H1 (cell line): Measurements from ENCODE around the gene MAGEA9. TPM values are rescaled to one million over a fixed set of nuclear protein-coding genes. Genes with fewer than 3 reads are reported as not detected.
"Not testable (repeated sequence)": the region's sequence is repeated elsewhere in the genome, so short reads cannot be mapped to it uniquely, and the experiment has no call there.

Experiments used
- CTCF ChIA-PET: fragments of 300-600 bp; sonication (Branson Sonifier 250); formaldehyde crosslinking; loops from one replicate; lab custom pipeline; 2021; ENCODE audit not compliant: partially characterized antibody; lab: Charles Lee
- POLR2A ChIA-PET: fragments of 300-600 bp; sonication (Branson Sonifier 250); formaldehyde crosslinking; loops from one replicate; lab custom pipeline; 2021; ENCODE audit warnings: inconsistent platforms; ENCODE audit not compliant: partially characterized antibody; lab: Charles Lee
- DNase-seq, 2 experiments: peaks; one replicate each; pipeline versions ENCODE4 v3.0.0 to v3.0.0-alpha.2; 2010 to 2022; ENCODE audit warnings: low spot score in 2 of 2, low read depth in 1 of 2, mixed read lengths in 1 of 2
- FAIRE-seq: peaks from 2 replicates; lab custom pipeline; 2011; peaks lifted over from hg19 to GRCh38; lab: Jason Lieb, UNC
- H2AFZ ChIP-seq: 2 replicates; pipeline ENCODE4 v1.8.1; 2012; ENCODE audit warnings: low read length, inconsistent platforms
- H2AK5ac ChIP-seq: 2 replicates; pipeline ENCODE4 v1.6.1; 2013; ENCODE audit warnings: low read depth, low read length
- H2BK120ac ChIP-seq: replicated peaks from 2 replicates; pipeline ENCODE3; 2013; ENCODE audit warnings: low read depth, low read length, inconsistent platforms
- H2BK12ac ChIP-seq: 2 replicates; pipeline ENCODE4 v1.6.1; 2013; ENCODE audit warnings: low read depth, low read length
- H2BK15ac ChIP-seq: 2 replicates; pipeline ENCODE4 v1.6.1; 2013; ENCODE audit warnings: low read length
- H2BK20ac ChIP-seq: 2 replicates; pipeline ENCODE4 v1.6.1; 2013; ENCODE audit warnings: low read length
- H2BK5ac ChIP-seq: 2 replicates; pipeline ENCODE4 v1.6.1; 2013; ENCODE audit warnings: low read depth, low read length
- H3K14ac ChIP-seq: 2 replicates; pipeline ENCODE4 v1.6.1; 2013; ENCODE audit warnings: inconsistent platforms; ENCODE audit not compliant: insufficient read length
- H3K18ac ChIP-seq: 2 replicates; pipeline ENCODE4 v1.6.1; 2013; ENCODE audit warnings: low read length; ENCODE audit errors: extremely low read depth
- H3K23ac ChIP-seq: 2 replicates; pipeline ENCODE4 v1.6.1; 2013; ENCODE audit warnings: inconsistent platforms; ENCODE audit not compliant: insufficient read length
- H3K23me2 ChIP-seq: 2 replicates; pipeline ENCODE4 v1.6.1; 2013; ENCODE audit warnings: low read depth, low read length
- H3K27ac ChIP-seq: 2 replicates; pipeline ENCODE4 v1.6.1; 2011; ENCODE audit warnings: low read depth, low read length, inconsistent platforms
- H3K27me3 ChIP-seq, 4 experiments: replicated peaks in 1 of 4; 1 replicate in 1 of 4; 2 replicates in 3 of 4; pipeline versions ENCODE4 v1.6.1 to v1.8.1; 2011 to 2013; ENCODE audit warnings: low read length in 3 of 4, mild to moderate bottlenecking in 3 of 4, inconsistent platforms in 2 of 4, mixed read lengths in 2 of 4, moderate library complexity in 1 of 4; ENCODE audit not compliant: control insufficient read depth in 3 of 4, insufficient read depth in 3 of 4; ENCODE audit errors: extremely low read depth in 1 of 4
- H3K36me3 ChIP-seq, 4 experiments: 2 replicates each; pipeline versions ENCODE4 v1.6.1 to v1.8.1; 2011 to 2013; ENCODE audit warnings: mild to moderate bottlenecking in 4 of 4, low read length in 3 of 4, moderate library complexity in 2 of 4, control low read depth in 1 of 4, inconsistent platforms in 1 of 4; ENCODE audit not compliant: insufficient read depth in 4 of 4, control insufficient read depth in 2 of 4
- H3K4ac ChIP-seq: replicated peaks from 2 replicates; pipeline ENCODE3; 2013; ENCODE audit warnings: low read length, low read depth, mixed read lengths, inconsistent platforms; ENCODE audit not compliant: insufficient read length
- H3K4me1 ChIP-seq, 4 experiments: replicated peaks in 1 of 4; 1 replicate in 1 of 4; 2 replicates in 3 of 4; pipeline versions ENCODE4 v1.6.1 to v1.8.1; 2011 to 2013; ENCODE audit warnings: low read length in 3 of 4, inconsistent platforms in 2 of 4, mixed read lengths in 1 of 4; ENCODE audit not compliant: insufficient read depth in 4 of 4, control insufficient read depth in 3 of 4
- H3K4me2 ChIP-seq, 2 experiments: 2 replicates each; pipeline versions ENCODE4 v1.6.1 to v1.8.1; 2011 to 2013; ENCODE audit warnings: low read depth in 2 of 2, low read length in 2 of 2, control low read depth in 1 of 2, inconsistent platforms in 1 of 2, mild to moderate bottlenecking in 1 of 2; ENCODE audit not compliant: insufficient read depth in 1 of 2
- H3K4me3 ChIP-seq, 4 experiments: fragments of 200-600, 300-600 bp in 1 of 4; sonication (generic), shearing (Covaris generic), sonication (Bioruptor Twin) in 1 of 4; 2 replicates each; pipeline versions ENCODE4 v1.5.1 to v1.8.1; 2011 to 2016; ENCODE audit warnings: low read length in 4 of 4, low read depth in 3 of 4, control low read depth in 2 of 4, inconsistent platforms in 2 of 4, mild to moderate bottlenecking in 2 of 4, mixed read lengths in 1 of 4, moderate library complexity in 1 of 4; ENCODE audit not compliant: insufficient read depth in 2 of 4; ENCODE audit errors: extremely low read depth in 1 of 4
- H3K56ac ChIP-seq: replicated peaks from 2 replicates; pipeline ENCODE3; 2013; ENCODE audit warnings: low read depth, mild to moderate bottlenecking, mixed read lengths, low read length, inconsistent platforms; ENCODE audit not compliant: insufficient read length
- H3K79me1 ChIP-seq: 2 replicates; pipeline ENCODE4 v1.6.1; 2013; ENCODE audit warnings: low read depth, low read length, control low read depth
- H3K79me2 ChIP-seq, 2 experiments: 2 replicates each; pipeline versions ENCODE4 v1.6.1 to v1.8.1; 2012 to 2013; ENCODE audit warnings: low read length in 2 of 2, mild to moderate bottlenecking in 2 of 2, inconsistent platforms in 1 of 2; ENCODE audit not compliant: insufficient read depth in 2 of 2, control insufficient read depth in 1 of 2
- H3K9ac ChIP-seq, 4 experiments: replicated peaks in 1 of 4; 1 replicate in 1 of 4; 2 replicates in 3 of 4; pipeline versions ENCODE4 v1.6.1 to v1.8.1; 2011 to 2013; ENCODE audit warnings: low read depth in 3 of 4, low read length in 3 of 4, control low read depth in 2 of 4, mild to moderate bottlenecking in 2 of 4, moderate library complexity in 2 of 4, inconsistent platforms in 1 of 4; ENCODE audit errors: extremely low read depth in 1 of 4
- H3K9me3 ChIP-seq, 2 experiments: 2 replicates each; pipeline versions ENCODE4 v1.6.1 to v1.8.1; 2012 to 2013; ENCODE audit warnings: mild to moderate bottlenecking in 2 of 2, moderate library complexity in 2 of 2, control low read depth in 1 of 2, inconsistent platforms in 1 of 2, low read depth in 1 of 2, low read length in 1 of 2, mixed read lengths in 1 of 2; ENCODE audit not compliant: insufficient read depth in 2 of 2
- H4K20me1 ChIP-seq, 2 experiments: replicated peaks in 1 of 2; 2 replicates each; pipeline versions ENCODE3 to v1.8.1; 2011 to 2013; ENCODE audit warnings: inconsistent platforms in 2 of 2, low read length in 2 of 2, mild to moderate bottlenecking in 1 of 2; ENCODE audit not compliant: insufficient read depth in 2 of 2, control insufficient read depth in 1 of 2
- H4K5ac ChIP-seq: 2 replicates; pipeline ENCODE4 v1.6.1; 2013; ENCODE audit warnings: low read length, low read depth, mixed read lengths, inconsistent platforms; ENCODE audit not compliant: insufficient read length
- H4K8ac ChIP-seq: 2 replicates; pipeline ENCODE4 v1.8.0; 2013; ENCODE audit warnings: mild to moderate bottlenecking, moderate library complexity, low read length, inconsistent platforms; ENCODE audit not compliant: insufficient read depth; ENCODE audit errors: extremely low read depth
- H4K91ac ChIP-seq: replicated peaks from 2 replicates; pipeline ENCODE3; 2013; ENCODE audit warnings: low read length, mixed read lengths, inconsistent platforms; ENCODE audit not compliant: insufficient read length
- WGBS, 2 experiments: shearing (Covaris generic) in 1 of 2; methylation state at CpG; one replicate each; pipeline versions ENCODE4 v1.1.6 to v1.1.7; 2013 to 2015; ENCODE audit warnings: low lambda C conversion rate in 2 of 2, mixed read lengths in 2 of 2, inconsistent platforms in 1 of 2, low coverage in 1 of 2, missing lambda C conversion rate in 1 of 2; ENCODE audit not compliant: insufficient replicate concordance in 2 of 2, insufficient coverage in 1 of 2, insufficient read length in 1 of 2; ENCODE audit errors: extremely low coverage in 1 of 2, missing lambda C conversion rate in 1 of 2; 5-methylcytosine and 5-hydroxymethylcytosine counted together
- polyA plus RNA-seq, 7 experiments: library from polyadenylated mRNA; depleted of rRNA in 3 of 7; stranded (reverse) in 5 of 7; unstranded in 2 of 7; fragments of >200 nt in 5 of 7; fragments of 200-250 nt in 2 of 7; gene quantifications; 1 replicate in 5 of 7; 2 replicates in 1 of 7; 4 replicates in 1 of 7; pipeline versions ENCODE4 v1.2.1 to v1.2.3, GENCODE V29; 2011 to 2013; ENCODE audit warnings: missing spikeins in 2 of 7, mixed read lengths in 2 of 7
- total RNA-seq: library from RNA; stranded (reverse); fragmentation: NEBNext Ultra II Directional; extraction: Animal tissue kit (Norgen Biotek cat#: 25700); gene quantifications from 2 replicates; pipeline ENCODE4 v1.2.1, GENCODE V29; 2021

The MAGEA9 gene
- total and polyA plus RNA-seq, 2 of the 8 experiments (the other 6 are each of a cell fraction or from before 2014, with no cell fraction given), result not detected

- H3K4me3 ChIP-seq, H3K9ac ChIP-seq, H3K27ac ChIP-seq, H3K4ac ChIP-seq, H2BK120ac ChIP-seq, H4K8ac ChIP-seq, H3K4me1 ChIP-seq, H2AK5ac ChIP-seq, H2BK5ac ChIP-seq, H4K5ac ChIP-seq, H3K18ac ChIP-seq, H2BK15ac ChIP-seq, H2AFZ ChIP-seq, H3K23ac ChIP-seq, H3K9me3 ChIP-seq, H3K27me3 ChIP-seq, H3K36me3 ChIP-seq, CTCF ChIA-PET, H2BK20ac ChIP-seq, H3K79me1 ChIP-seq, H3K14ac ChIP-seq, H3K79me2 ChIP-seq, H4K91ac ChIP-seq, DNase-seq, H3K4me2 ChIP-seq, H4K20me1 ChIP-seq, H2BK12ac ChIP-seq, H3K56ac ChIP-seq, POLR2A ChIA-PET, H3K23me2 ChIP-seq: not testable (repeated sequence)
- peak; percentile 94 for FAIRE-seq
- WGBS, 2 experiments, result no CpG with 5 or more reads among the region's 6 CpGs
These were observed 39.5 kb upstream of the MAGEA9 start for GRCh38 chrX:149742269-149742668.

- H2BK12ac ChIP-seq, CTCF ChIA-PET, H3K23me2 ChIP-seq, H3K79me2 ChIP-seq, H3K79me1 ChIP-seq, H4K91ac ChIP-seq, POLR2A ChIA-PET, H2AFZ ChIP-seq, H3K14ac ChIP-seq, H2BK15ac ChIP-seq, H3K36me3 ChIP-seq, H4K8ac ChIP-seq, H3K27ac ChIP-seq, H3K9me3 ChIP-seq, H4K20me1 ChIP-seq, H4K5ac ChIP-seq, H3K56ac ChIP-seq, H3K4me3 ChIP-seq, H3K4ac ChIP-seq, H3K9ac ChIP-seq, H2BK20ac ChIP-seq, H2AK5ac ChIP-seq, H3K27me3 ChIP-seq, H3K4me1 ChIP-seq, H3K23ac ChIP-seq, H3K4me2 ChIP-seq, DNase-seq, H2BK5ac ChIP-seq, H2BK120ac ChIP-seq, H3K18ac ChIP-seq: not testable (repeated sequence)
- WGBS, 2 experiments, result no CpG with 5 or more reads among the region's 6 CpGs
- FAIRE-seq, result peak; percentile 100
These were observed 35.2 kb upstream of the MAGEA9 start for GRCh38 chrX:149746390-149747007.
